ENCODE results near the gene AFAP1L2.

The AFAP1L2 gene

GRCh38 chr10:114288424-114289095, 115.7 kb downstream of the AFAP1L2 start:
- DNase-seq (ENCODE audit: low spot score), result no peak

GRCh38 chr10:114286921-114287320, 117.4 kb downstream of the AFAP1L2 start:
- DNase-seq (ENCODE audit: low spot score), result no peak

DNA sequence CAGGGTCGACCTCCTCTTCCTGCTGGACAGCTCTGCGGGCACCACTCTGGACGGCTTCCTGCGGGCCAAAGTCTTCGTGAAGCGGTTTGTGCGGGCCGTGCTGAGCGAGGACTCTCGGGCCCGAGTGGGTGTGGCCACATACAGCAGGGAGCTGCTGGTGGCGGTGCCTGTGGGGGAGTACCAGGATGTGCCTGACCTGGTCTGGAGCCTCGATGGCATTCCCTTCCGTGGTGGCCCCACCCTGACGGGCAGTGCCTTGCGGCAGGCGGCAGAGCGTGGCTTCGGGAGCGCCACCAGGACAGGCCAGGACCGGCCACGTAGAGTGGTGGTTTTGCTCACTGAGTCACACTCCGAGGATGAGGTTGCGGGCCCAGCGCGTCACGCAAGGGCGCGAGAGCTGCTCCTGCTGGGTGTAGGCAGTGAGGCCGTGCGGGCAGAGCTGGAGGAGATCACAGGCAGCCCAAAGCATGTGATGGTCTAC, 118.3 kb downstream of the AFAP1L2 start:
- DNase-seq (ENCODE audit: low spot score), result no peak

DNA sequence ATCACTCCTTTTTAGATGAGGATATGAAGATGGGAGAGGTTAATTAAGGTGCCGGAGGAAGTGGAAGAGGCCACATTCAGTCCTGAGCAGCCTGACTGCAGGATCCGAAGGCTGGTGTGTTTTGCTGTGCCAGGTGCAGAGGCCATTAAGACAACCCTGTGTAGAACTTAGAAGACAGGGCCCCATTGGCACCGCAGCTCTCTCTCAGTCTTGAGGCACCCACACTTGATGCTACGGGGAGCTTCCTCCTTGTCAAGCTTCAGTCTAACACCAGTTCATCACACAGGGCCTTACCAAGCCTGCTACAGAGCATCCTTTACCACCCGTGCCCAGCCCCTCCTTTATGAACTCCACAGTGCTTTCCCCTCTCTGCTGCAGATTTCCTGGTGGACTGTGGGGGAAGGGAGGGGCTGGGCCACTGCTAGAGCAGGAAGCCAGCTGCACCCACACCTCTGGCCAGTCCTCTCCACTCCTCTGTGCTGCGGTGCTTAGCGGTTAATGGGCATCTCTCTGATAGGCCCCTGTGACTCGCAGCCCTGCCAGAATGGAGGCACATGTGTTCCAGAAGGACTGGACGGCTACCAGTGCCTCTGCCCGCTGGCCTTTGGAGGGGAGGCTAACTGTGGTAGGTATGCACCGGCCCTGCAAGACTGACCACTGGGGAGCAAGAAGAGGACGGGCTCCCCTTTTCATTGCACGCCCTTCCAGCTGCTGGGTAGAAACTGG, 119.8 kb downstream of the AFAP1L2 start:
- DNase-seq (ENCODE audit: low spot score), result no peak

DNA sequence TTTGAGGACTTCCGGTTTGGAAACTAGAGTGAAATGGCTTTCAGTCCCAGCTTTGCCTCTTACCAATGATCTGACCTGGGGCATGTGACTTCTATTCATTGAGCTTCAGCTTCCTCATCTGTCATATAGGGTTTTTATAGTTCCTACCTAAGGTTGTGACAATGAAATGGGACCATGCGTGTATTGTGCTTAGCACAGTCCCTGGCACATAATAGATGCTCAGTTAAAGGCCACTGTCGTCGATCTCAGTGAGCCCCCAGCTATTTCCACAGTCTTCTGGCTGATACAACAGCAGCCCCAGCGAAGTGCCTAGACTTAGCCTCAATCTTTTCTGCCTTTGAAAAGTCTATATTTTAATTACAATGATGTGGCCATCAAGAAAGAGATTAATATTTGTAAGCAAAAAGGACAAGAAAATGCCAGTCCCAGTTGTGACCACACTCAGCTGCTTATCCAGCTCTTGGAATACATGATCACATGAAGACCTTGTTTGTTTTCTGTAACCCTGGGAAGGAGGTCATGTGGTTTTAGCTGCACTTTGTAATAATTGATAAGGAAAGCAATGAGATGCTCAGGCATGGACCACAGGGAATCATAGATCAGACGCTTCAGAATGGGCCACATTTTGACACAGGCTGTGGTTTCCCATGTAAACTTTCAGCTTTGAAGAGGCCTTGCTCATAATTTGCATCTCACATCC, 120.6 kb downstream of the AFAP1L2 start:
- no peak for DNase-seq (ENCODE audit: low spot score)

DNA sequence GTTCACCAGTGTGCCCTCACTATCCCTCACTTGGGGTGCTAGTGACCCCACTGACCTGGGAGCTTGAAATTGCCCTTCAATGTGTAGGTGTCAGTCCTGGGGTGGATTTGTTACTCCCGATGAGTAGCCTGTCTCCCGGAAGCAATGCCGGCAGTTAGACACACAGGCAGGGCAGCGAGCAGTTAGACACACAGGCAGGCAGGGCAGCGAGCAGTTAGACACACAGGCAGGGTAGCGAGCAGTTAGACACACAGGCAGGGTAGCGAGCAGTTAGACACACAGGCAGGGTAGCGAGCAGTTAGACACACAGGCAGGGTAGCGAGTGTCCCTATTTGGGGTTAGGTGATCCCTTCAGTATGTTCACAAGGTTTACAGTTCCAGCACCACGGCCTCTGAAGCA, 121.2 kb downstream of the AFAP1L2 start:
- no peak for DNase-seq (ENCODE audit: low spot score)

DNA sequence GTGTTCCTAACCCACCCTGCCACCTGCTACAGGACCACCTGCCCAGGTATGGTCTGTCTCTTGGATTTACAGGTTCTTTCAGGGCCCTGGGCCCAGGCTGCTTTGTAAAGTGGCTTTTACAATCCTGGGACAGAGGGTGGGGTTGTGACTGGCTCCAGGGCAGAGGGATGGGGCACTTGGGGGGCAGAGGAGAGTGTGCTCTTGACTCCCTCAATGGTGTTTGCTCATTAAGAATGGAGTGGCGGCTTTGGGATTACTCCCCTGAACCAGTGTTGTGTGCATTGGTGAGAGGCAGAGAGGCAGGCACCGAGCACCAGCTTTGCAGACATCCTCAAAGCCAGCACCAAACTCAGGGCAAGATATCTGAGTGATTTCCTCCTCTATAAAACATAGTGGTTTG, 121.8 kb downstream of the AFAP1L2 start:
- DNase-seq (ENCODE audit: low spot score), result no peak

GRCh38 chr10:114281461-114281860, 122.8 kb downstream of the AFAP1L2 start:
- DNase-seq (ENCODE audit: low spot score), result no peak

DNA sequence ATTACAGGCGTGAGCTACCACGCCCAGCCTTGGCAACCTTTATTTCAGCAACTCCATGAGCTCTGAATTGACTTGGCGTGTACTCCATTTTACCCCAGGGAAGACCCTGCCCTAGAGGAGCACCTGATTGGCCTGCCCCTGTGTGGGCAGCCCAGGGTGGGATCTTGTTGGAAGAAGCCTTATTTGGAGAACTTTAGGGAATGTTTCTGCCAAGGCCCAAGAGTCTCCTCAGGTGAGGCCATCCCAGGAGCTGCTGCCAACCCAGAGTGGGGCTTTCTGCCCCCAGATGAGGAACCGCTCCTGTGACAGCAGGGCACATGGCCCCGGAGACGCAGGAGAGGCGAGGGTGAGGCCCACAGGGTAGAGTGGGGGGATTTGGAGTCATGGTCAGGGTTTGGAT, 123.3 kb downstream of the AFAP1L2 start:
- DNase-seq (ENCODE audit: low spot score), result no peak

GRCh38 chr10:114279901-114280644, 124.2 kb downstream of the AFAP1L2 start:
- DNase-seq (ENCODE audit: low spot score), result no peak

DNA sequence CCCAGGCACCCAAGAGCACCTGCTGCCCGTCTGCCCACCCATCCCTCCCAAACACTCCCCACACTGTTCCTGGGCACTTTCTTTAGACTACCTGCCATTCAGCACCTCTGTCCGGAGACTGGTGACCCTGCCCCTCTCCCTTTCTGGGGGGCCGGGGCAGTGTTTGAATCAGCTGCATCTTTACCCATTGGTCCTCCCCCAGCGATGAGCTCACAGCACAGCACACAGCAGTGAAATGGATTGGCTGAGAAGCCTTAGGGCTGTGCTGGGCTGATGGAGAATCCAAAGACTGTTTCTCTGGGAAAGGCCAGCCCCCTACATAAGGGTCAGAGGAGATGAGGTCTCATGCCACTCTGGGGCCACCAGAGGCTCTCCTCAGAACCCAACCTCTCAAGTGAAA, 125.0 kb downstream of the AFAP1L2 start:
- no peak for DNase-seq (ENCODE audit: low spot score)

GRCh38 chr10:114278884-114279191, 125.5 kb downstream of the AFAP1L2 start:
- no peak for DNase-seq (ENCODE audit: low spot score)

- DNase-seq (ENCODE audit: low spot score), result no peak
Observed at GRCh38 chr10:114278140-114278883, 126.0 kb downstream of the AFAP1L2 start.

DNA sequence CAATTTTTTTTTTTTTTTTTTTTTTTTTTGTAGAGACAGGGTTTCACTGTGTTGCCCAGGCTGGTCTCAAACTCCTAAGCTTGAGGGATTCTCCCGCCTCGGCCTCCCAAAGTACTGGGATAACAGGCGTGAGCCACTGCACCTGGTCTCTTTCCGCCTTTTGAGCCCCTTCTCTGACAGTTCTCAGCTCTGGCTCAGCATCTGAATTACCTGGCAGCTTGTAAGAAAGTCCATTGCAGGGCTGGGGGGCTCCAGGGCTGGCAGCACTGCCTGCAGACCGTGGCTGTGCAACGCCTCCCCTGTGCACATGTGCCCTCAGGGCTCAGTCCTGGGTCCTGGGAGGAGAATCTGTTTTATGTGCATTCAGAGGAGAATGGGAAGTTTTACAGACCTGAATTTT, 127.6 kb downstream of the AFAP1L2 start:
- DNase-seq (ENCODE audit: low spot score), result no peak

GRCh38 chr10:114276066-114276465, 128.2 kb downstream of the AFAP1L2 start:
- DNase-seq (ENCODE audit: low spot score), result no peak

DNA sequence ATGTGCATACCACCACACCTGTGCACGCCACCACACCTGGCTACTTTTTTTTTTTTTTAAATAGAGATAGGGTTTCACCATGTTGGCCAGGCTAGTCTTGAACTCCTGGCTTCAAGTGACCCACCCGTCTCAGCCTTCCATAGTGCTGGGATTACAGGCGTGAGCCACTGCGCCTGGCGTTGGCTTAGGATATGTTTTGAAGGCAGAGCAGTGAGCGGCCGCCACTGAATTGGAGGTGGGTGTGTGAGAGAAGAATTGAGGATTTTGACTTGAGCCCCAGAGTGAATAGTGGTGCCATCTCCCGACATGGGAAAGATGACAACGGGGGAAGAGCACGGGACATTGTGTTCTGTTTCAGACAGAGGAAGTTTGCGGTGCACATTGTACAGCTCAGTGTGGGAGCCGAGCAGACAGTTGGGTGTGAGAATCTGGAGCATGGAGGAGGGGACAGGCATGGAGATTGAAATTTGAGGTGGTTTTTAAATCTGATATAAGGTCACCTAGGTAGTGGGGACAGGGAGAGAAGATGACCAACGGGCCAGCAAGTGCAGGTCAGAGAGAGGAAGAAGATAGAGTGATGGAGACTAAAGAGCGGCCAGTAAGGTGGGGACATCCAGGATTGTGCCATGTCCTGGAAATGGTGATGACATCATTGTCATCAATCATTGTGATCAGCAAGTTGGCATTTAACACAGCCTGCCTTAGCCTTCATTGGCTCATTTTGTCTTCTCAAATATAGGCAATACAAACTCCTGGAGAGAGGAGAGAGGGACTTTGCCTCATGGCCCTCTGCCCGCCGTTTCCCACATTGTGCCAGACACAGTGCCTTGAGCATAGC, 129.5 kb downstream of the AFAP1L2 start:
- no peak for DNase-seq (ENCODE audit: low spot score)

DNA sequence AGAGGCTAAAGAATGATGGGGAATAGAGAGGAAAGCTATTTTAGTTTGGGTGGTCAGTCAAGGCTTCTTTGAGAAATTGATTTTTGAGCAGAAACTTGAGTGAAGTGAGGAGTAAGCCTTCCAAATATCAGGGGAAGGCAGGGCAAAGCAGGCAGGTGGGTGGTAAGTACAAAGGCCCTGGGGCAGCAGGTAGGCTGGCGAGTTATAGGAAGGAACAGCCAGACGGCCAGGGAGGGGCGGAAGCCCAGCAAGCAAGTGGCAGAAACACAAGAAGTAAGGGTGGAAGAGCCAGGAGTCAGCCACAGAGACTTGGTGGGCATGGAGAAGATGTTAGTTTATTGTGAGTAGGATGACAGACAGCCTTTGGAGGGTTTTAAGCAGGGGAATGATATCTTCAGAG, 130.4 kb downstream of the AFAP1L2 start:
- DNase-seq (ENCODE audit: low spot score), result no peak

GRCh38 chr10:114272696-114273095, 131.6 kb downstream of the AFAP1L2 start:
- DNase-seq (ENCODE audit: low spot score), result no peak

DNA sequence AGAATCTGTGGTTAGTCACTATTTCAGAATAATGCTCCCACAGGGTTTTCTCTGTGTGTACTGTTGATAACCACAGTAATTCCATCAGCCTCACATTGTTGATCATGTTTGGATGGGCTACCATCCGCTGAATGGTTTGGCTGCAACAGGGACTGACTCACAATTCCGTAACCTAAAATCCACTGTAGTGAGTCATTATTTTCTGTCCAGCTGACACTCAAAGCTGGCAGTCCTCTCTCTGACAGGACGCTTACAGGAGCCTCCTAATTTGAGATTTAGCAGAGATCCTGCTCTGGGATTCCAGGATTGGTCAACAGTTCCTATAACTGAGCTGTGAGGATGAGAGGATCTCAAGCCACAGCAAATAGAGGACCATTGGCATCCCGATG, 132.5 kb downstream of the AFAP1L2 start:
- DNase-seq (ENCODE audit: low spot score), result no peak

GRCh38 chr10:114271075-114271778, 133.1 kb downstream of the AFAP1L2 start:
- DNase-seq (ENCODE audit: low spot score), result no peak
